GM12878 (cell line): ENCODE data around the gene MAFF. TPM values are rescaled to one million over a fixed set of nuclear protein-coding genes. Genes with fewer than 3 reads are reported as not detected.

Source experiments
- ATAC-seq: fragments of 200-7000 bp; cut with Tn5 transposase; 3 replicates; pipeline ENCODE4 v1.9.1; 2020; ENCODE audit warnings: mild to moderate bottlenecking, moderate library complexity
- BruUV-seq: library from RNA; stranded (reverse); fragments of 400-500 nt; replicated peaks from 2 replicates; lab custom pipeline; 2021; lab: Mats Ljungman, UMichigan
- CTCF ChIA-PET: fragments of 300-600 bp; sonication (Branson Sonifier 250); formaldehyde crosslinking; extraction: SDS; loops from one replicate; lab custom pipeline; 2021; ENCODE audit warnings: inconsistent platforms; lab: Yijun Ruan, JAX
- POLR2A ChIA-PET: fragments of 350-600 bp; formaldehyde crosslinking; extraction: SDS; loops from one replicate; lab custom pipeline; 2021; ENCODE audit warnings: inconsistent platforms; lab: Charles Lee
- RAD21 ChIA-PET: fragments of 300-600 bp; sonication (Branson Sonifier 250); formaldehyde crosslinking; loops from one replicate; lab custom pipeline; 2023; ENCODE audit warnings: antibody characterized with exemption; ENCODE audit not compliant: unreplicated experiment; lab: Charles Lee
- SMC1A ChIA-PET: fragments of 300-600 bp; sonication (Branson Sonifier 250); formaldehyde crosslinking; loops from one replicate; lab custom pipeline; 2023; ENCODE audit not compliant: unreplicated experiment, uncharacterized antibody; lab: Charles Lee
- DNase-seq: peaks from one replicate; pipeline ENCODE4 v3.0.0-alpha.2; 2011; ENCODE audit warnings: low read depth, low spot score
- FAIRE-seq: peaks from 3 replicates; lab custom pipeline; 2011; peaks lifted over from hg19 to GRCh38; lab: Jason Lieb, UNC
- H2AFZ ChIP-seq: 2 replicates; pipeline ENCODE4 v1.6.0; 2011; ENCODE audit warnings: low read depth, low read length, control low read depth; ENCODE audit not compliant: control insufficient read depth
- H3K27ac ChIP-seq: 2 replicates; pipeline ENCODE4 v1.5.1; 2011; ENCODE audit warnings: control low read depth; ENCODE audit not compliant: control insufficient read depth, insufficient read depth
- H3K27me3 ChIP-seq, 2 experiments: replicated peaks in 1 of 2; 2 replicates each; pipeline versions ENCODE4 v1.6.0 to v1.6.1; 2011; ENCODE audit warnings: low read length in 1 of 2; ENCODE audit not compliant: control insufficient read depth in 2 of 2, insufficient read depth in 2 of 2
- H3K36me3 ChIP-seq, 2 experiments: 2 replicates each; pipeline ENCODE4 v1.5.1; 2011; ENCODE audit warnings: low read length in 1 of 2; ENCODE audit not compliant: control insufficient read depth in 2 of 2, insufficient read depth in 2 of 2
- H3K4me1 ChIP-seq: 2 replicates; pipeline ENCODE4 v1.6.1; 2011; ENCODE audit warnings: mild to moderate bottlenecking, low read length, moderate library complexity, mixed read lengths; ENCODE audit not compliant: control insufficient read depth, insufficient read depth
- H3K4me2 ChIP-seq: 2 replicates; pipeline ENCODE4 v1.6.0; 2011; ENCODE audit warnings: control low read depth; ENCODE audit not compliant: control insufficient read depth, insufficient read depth
- H3K4me3 ChIP-seq: fragments of 200-600 bp; sonication (generic); 2 replicates; pipeline ENCODE4 v1.5.1; 2016
- H3K79me2 ChIP-seq: 2 replicates; pipeline ENCODE4 v1.6.0; 2011; ENCODE audit warnings: low read length; ENCODE audit not compliant: control insufficient read depth, insufficient read depth
- H3K9ac ChIP-seq: 2 replicates; pipeline ENCODE4 v1.8.0; 2011; ENCODE audit warnings: low read length, control low read depth, mixed read lengths; ENCODE audit not compliant: control insufficient read depth, insufficient read depth
- H3K9me3 ChIP-seq: replicated peaks from 3 replicates; pipeline ENCODE4 v1.5.1; 2011; ENCODE audit warnings: mild to moderate bottlenecking, low read length; ENCODE audit not compliant: control insufficient read depth, insufficient read depth
- H4K20me1 ChIP-seq: 2 replicates; pipeline ENCODE4 v1.6.0; 2011; ENCODE audit not compliant: control insufficient read depth, insufficient read depth
- DPF2 ChIP-seq: fragments of 450-650 bp; IDR thresholded peaks from 2 replicates; pipeline ENCODE4 v1.6.1; 2017; ENCODE audit warnings: mild to moderate bottlenecking
- MTA2 ChIP-seq: fragments of 450-650 bp; IDR thresholded peaks from 2 replicates; pipeline ENCODE4 v1.6.1; 2016; ENCODE audit warnings: low read depth, mild to moderate bottlenecking, moderate library complexity
- NR2F1 ChIP-seq: fragments of 450-650 bp; conservative IDR thresholded peaks from 2 replicates; pipeline ENCODE4 v1.6.1; 2017; ENCODE audit warnings: mild to moderate bottlenecking
- POLR2AphosphoS5 ChIP-seq: IDR thresholded peaks from 2 replicates; pipeline ENCODE4 v1.6.1; 2011; ENCODE audit warnings: mild to moderate bottlenecking, low read length, inconsistent platforms
- SUPT20H ChIP-seq: IDR thresholded peaks from 2 replicates; pipeline ENCODE4 v1.6.1; 2011; ENCODE audit warnings: low read depth, mild to moderate bottlenecking, low read length, moderate library complexity, borderline replicate concordance; ENCODE audit not compliant: control insufficient read depth
- TCF3 ChIP-seq: IDR thresholded peaks from 2 replicates; pipeline ENCODE4 v1.6.1; 2012; ENCODE audit warnings: low read depth, mild to moderate bottlenecking, low read length, borderline replicate concordance; ENCODE audit not compliant: insufficient read depth
- WGBS: methylation state at CpG from one replicate; pipeline ENCODE4 v1.1.6; 2016; ENCODE audit warnings: low lambda C conversion rate; ENCODE audit not compliant: insufficient replicate concordance, insufficient coverage; ENCODE audit errors: missing lambda C conversion rate; 5-methylcytosine and 5-hydroxymethylcytosine counted together
- in situ Hi-C: fragments of 300-500 bp; cut with MboI; formaldehyde crosslinking; loops from 9 replicates; pipeline ENCODE4 v1.14.3; 2018; ENCODE audit warnings: mixed read lengths
- intact Hi-C: fragments of 100-400 bp; cut with micrococcal nuclease; formaldehyde crosslinking; loops from one replicate; pipeline ENCODE4 v1.14.2; 2022; ENCODE audit not compliant: unreplicated experiment
- polyA plus RNA-seq, 11 experiments: library from polyadenylated mRNA; depleted of rRNA in 4 of 11; unstranded in 6 of 11; stranded (reverse) in 5 of 11; fragments of >200 nt; fragmentation: Nextera tagmentation in 4 of 11; fragmentation: Illumina TruSeq in 1 of 11; extraction: Ambion mirVana in 4 of 11; extraction: Trizol in 1 of 11; gene quantifications; 1 replicate in 1 of 11; 2 replicates in 10 of 11; pipeline versions ENCODE4 v1.2.1 to v1.2.3, GENCODE V29; 2011 to 2016; ENCODE audit warnings: inconsistent platforms in 2 of 11, missing spikeins in 2 of 11, low read depth in 1 of 11
- total RNA-seq, 4 experiments: library from RNA; depleted of rRNA in 3 of 4; stranded (reverse); fragments of >200 nt in 3 of 4; fragmentation: Illumina TruSeq in 1 of 4; extraction: Trizol in 1 of 4; gene quantifications; 2 replicates each; pipeline versions ENCODE4 v1.2.1 to v1.2.3, GENCODE V29; 2013 to 2021
- TF ChIP-seq, protein P1 (sequence below): fragments of 450-650 bp; IDR thresholded peaks from 2 replicates; pipeline ENCODE4 v1.6.1; 2017; ENCODE audit warnings: low read depth, mild to moderate bottlenecking, moderate library complexity
- TF ChIP-seq, protein P2 (sequence below): IDR thresholded peaks from 2 replicates; pipeline ENCODE4 v1.6.1; 2011; ENCODE audit warnings: borderline replicate concordance, low read depth, mild to moderate bottlenecking, moderate library complexity, mixed read lengths, low read length; ENCODE audit not compliant: insufficient read depth; ENCODE audit errors: extremely low read length
- TF ChIP-seq, protein P3 (sequence below): fragments of 450-650 bp; IDR thresholded peaks from 2 replicates; pipeline ENCODE4 v1.6.1; 2016; ENCODE audit warnings: mild to moderate bottlenecking

MAFF gene
- total and polyA plus RNA-seq, 10 of the 15 experiments (the other 5 are each of a cell fraction or from before 2014, with no cell fraction given) = 0.22 to 2.3 (median 0.81) TPM; not detected in 1

DNA sequence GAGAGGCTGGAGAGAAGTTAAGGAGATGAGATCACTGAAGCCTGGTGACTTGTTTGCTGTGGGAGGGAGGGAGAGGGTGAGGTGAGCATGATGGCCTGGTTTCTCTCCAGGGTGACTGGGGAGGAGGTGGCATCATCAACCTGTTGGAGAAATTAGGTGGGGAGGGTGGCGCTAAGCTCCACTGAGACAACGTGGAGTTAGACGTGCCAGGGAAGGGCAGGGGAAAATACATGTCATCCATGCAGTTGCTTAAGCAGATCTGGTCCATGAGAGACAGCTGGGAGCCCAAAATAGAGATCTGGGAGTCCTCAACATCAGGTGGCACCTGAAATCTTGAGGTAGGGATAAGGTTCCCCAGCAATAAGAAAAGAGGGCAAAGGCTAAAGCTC lies 9.3 kb upstream of the MAFF start:
- no peak overlapping the region for H3K9ac ChIP-seq
- RAD21 ChIA-PET = no interaction called here
- H3K79me2 ChIP-seq = no peaks in the 10 kb centered on the region
- no peaks in the 10 kb centered on the region for H4K20me1 ChIP-seq
- SMC1A ChIA-PET = interaction anchor here (0.9 kb wide), 1 partner anchor 9 kb away, joined by 3 read pairs; no protein-coding TSS in a partner anchor
- H3K4me2 ChIP-seq = no peak overlapping the region
- H3K4me1 ChIP-seq = peaks cover 8% of the 10 kb centered on the region
- no peaks in the 10 kb centered on the region for H3K27me3 ChIP-seq
- in situ Hi-C loops (no loop called here), intact Hi-C loops (no loop called here)
- 100% methylated on average over 3 of the region's 3 CpGs for WGBS
- H3K27ac ChIP-seq = no peak overlapping the region
- TF ChIP-seq MTA2 (no peak), SUPT20H (no peak), NR2F1 (no peak), DPF2 (no peak), POLR2AphosphoS5 (no peak), TCF3 (no peak)
- TF ChIP-seq, protein P1, sequence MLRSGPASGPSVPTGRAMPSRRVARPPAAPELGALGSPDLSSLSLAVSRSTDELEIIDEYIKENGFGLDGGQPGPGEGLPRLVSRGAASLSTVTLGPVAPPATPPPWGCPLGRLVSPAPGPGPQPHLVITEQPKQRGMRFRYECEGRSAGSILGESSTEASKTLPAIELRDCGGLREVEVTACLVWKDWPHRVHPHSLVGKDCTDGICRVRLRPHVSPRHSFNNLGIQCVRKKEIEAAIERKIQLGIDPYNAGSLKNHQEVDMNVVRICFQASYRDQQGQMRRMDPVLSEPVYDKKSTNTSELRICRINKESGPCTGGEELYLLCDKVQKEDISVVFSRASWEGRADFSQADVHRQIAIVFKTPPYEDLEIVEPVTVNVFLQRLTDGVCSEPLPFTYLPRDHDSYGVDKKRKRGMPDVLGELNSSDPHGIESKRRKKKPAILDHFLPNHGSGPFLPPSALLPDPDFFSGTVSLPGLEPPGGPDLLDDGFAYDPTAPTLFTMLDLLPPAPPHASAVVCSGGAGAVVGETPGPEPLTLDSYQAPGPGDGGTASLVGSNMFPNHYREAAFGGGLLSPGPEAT = no peak
- TF ChIP-seq, protein P2, sequence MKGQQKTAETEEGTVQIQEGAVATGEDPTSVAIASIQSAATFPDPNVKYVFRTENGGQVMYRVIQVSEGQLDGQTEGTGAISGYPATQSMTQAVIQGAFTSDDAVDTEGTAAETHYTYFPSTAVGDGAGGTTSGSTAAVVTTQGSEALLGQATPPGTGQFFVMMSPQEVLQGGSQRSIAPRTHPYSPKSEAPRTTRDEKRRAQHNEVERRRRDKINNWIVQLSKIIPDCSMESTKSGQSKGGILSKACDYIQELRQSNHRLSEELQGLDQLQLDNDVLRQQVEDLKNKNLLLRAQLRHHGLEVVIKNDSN = no peak
- TF ChIP-seq, protein P3, sequence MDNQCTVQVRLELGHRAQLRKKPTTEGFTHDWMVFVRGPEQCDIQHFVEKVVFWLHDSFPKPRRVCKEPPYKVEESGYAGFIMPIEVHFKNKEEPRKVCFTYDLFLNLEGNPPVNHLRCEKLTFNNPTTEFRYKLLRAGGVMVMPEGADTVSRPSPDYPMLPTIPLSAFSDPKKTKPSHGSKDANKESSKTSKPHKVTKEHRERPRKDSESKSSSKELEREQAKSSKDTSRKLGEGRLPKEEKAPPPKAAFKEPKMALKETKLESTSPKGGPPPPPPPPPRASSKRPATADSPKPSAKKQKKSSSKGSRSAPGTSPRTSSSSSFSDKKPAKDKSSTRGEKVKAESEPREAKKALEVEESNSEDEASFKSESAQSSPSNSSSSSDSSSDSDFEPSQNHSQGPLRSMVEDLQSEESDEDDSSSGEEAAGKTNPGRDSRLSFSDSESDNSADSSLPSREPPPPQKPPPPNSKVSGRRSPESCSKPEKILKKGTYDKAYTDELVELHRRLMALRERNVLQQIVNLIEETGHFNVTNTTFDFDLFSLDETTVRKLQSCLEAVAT = no peak
- DNase-seq = no peak
- CTCF ChIA-PET = interaction anchor here (1.0 kb wide), 1 partner anchor 16 kb away, joined by 3 read pairs; no protein-coding TSS in a partner anchor
- no peak for FAIRE-seq
- POLR2A ChIA-PET = interaction anchor here (0.6 to 2.9 kb wide), 3 partner anchors 10 to 460 kb away, joined by 3 to 13 read pairs (median 3); partner anchors contain the start of gene PLA2G6
- H2AFZ ChIP-seq = no peak overlapping the region
- no peak for ATAC-seq
- BruUV-seq = no TSS peak
- no peak overlapping the region for H3K4me3 ChIP-seq
- no peaks in the 10 kb centered on the region for H3K36me3 ChIP-seq
- H3K9me3 ChIP-seq = no peaks in the 10 kb centered on the region
